GM12878 (cell line): Measurements from ENCODE around the gene HTR2B. TPM values are rescaled to one million over a fixed set of nuclear protein-coding genes. Genes with fewer than 3 reads are reported as not detected.

Source experiments
- ATAC-seq: fragments of 200-7000 bp; cut with Tn5 transposase; 3 replicates; pipeline ENCODE4 v1.9.1; 2020; ENCODE audit warnings: mild to moderate bottlenecking, moderate library complexity
- BruUV-seq: library from RNA; stranded (reverse); fragments of 400-500 nt; replicated peaks from 2 replicates; lab custom pipeline; 2021; lab: Mats Ljungman, UMichigan
- CTCF ChIA-PET: fragments of 300-600 bp; sonication (Branson Sonifier 250); formaldehyde crosslinking; extraction: SDS; loops from one replicate; lab custom pipeline; 2021; ENCODE audit warnings: inconsistent platforms; lab: Yijun Ruan, JAX
- POLR2A ChIA-PET: fragments of 350-600 bp; formaldehyde crosslinking; extraction: SDS; loops from one replicate; lab custom pipeline; 2021; ENCODE audit warnings: inconsistent platforms; lab: Charles Lee
- RAD21 ChIA-PET: fragments of 300-600 bp; sonication (Branson Sonifier 250); formaldehyde crosslinking; loops from one replicate; lab custom pipeline; 2023; ENCODE audit warnings: antibody characterized with exemption; ENCODE audit not compliant: unreplicated experiment; lab: Charles Lee
- SMC1A ChIA-PET: fragments of 300-600 bp; sonication (Branson Sonifier 250); formaldehyde crosslinking; loops from one replicate; lab custom pipeline; 2023; ENCODE audit not compliant: unreplicated experiment, uncharacterized antibody; lab: Charles Lee
- DNase-seq: peaks from one replicate; pipeline ENCODE4 v3.0.0-alpha.2; 2011; ENCODE audit warnings: low read depth, low spot score
- FAIRE-seq: peaks from 3 replicates; lab custom pipeline; 2011; peaks lifted over from hg19 to GRCh38; lab: Jason Lieb, UNC
- H2AFZ ChIP-seq: 2 replicates; pipeline ENCODE4 v1.6.0; 2011; ENCODE audit warnings: low read depth, low read length, control low read depth; ENCODE audit not compliant: control insufficient read depth
- H3K27ac ChIP-seq: 2 replicates; pipeline ENCODE4 v1.5.1; 2011; ENCODE audit warnings: control low read depth; ENCODE audit not compliant: control insufficient read depth, insufficient read depth
- H3K27me3 ChIP-seq, 2 experiments: replicated peaks in 1 of 2; 2 replicates each; pipeline versions ENCODE4 v1.6.0 to v1.6.1; 2011; ENCODE audit warnings: low read length in 1 of 2; ENCODE audit not compliant: control insufficient read depth in 2 of 2, insufficient read depth in 2 of 2
- H3K36me3 ChIP-seq, 2 experiments: 2 replicates each; pipeline ENCODE4 v1.5.1; 2011; ENCODE audit warnings: low read length in 1 of 2; ENCODE audit not compliant: control insufficient read depth in 2 of 2, insufficient read depth in 2 of 2
- H3K4me1 ChIP-seq: 2 replicates; pipeline ENCODE4 v1.6.1; 2011; ENCODE audit warnings: mild to moderate bottlenecking, low read length, moderate library complexity, mixed read lengths; ENCODE audit not compliant: control insufficient read depth, insufficient read depth
- H3K4me2 ChIP-seq: 2 replicates; pipeline ENCODE4 v1.6.0; 2011; ENCODE audit warnings: control low read depth; ENCODE audit not compliant: control insufficient read depth, insufficient read depth
- H3K4me3 ChIP-seq: fragments of 200-600 bp; sonication (generic); 2 replicates; pipeline ENCODE4 v1.5.1; 2016
- H3K79me2 ChIP-seq: 2 replicates; pipeline ENCODE4 v1.6.0; 2011; ENCODE audit warnings: low read length; ENCODE audit not compliant: control insufficient read depth, insufficient read depth
- H3K9ac ChIP-seq: 2 replicates; pipeline ENCODE4 v1.8.0; 2011; ENCODE audit warnings: low read length, control low read depth, mixed read lengths; ENCODE audit not compliant: control insufficient read depth, insufficient read depth
- H3K9me3 ChIP-seq: replicated peaks from 3 replicates; pipeline ENCODE4 v1.5.1; 2011; ENCODE audit warnings: mild to moderate bottlenecking, low read length; ENCODE audit not compliant: control insufficient read depth, insufficient read depth
- H4K20me1 ChIP-seq: 2 replicates; pipeline ENCODE4 v1.6.0; 2011; ENCODE audit not compliant: control insufficient read depth, insufficient read depth
- ZNF687 ChIP-seq: fragments of 450-650 bp; IDR thresholded peaks from 2 replicates; pipeline ENCODE4 v1.6.1; 2017; ENCODE audit warnings: mild to moderate bottlenecking, moderate library complexity
- WGBS: methylation state at CpG from one replicate; pipeline ENCODE4 v1.1.6; 2016; ENCODE audit warnings: low lambda C conversion rate; ENCODE audit not compliant: insufficient replicate concordance, insufficient coverage; ENCODE audit errors: missing lambda C conversion rate; 5-methylcytosine and 5-hydroxymethylcytosine counted together
- in situ Hi-C: fragments of 300-500 bp; cut with MboI; formaldehyde crosslinking; loops from 9 replicates; pipeline ENCODE4 v1.14.3; 2018; ENCODE audit warnings: mixed read lengths
- intact Hi-C: fragments of 100-400 bp; cut with micrococcal nuclease; formaldehyde crosslinking; loops from one replicate; pipeline ENCODE4 v1.14.2; 2022; ENCODE audit not compliant: unreplicated experiment
- polyA plus RNA-seq, 11 experiments: library from polyadenylated mRNA; depleted of rRNA in 4 of 11; unstranded in 6 of 11; stranded (reverse) in 5 of 11; fragments of >200 nt; fragmentation: Nextera tagmentation in 4 of 11; fragmentation: Illumina TruSeq in 1 of 11; extraction: Ambion mirVana in 4 of 11; extraction: Trizol in 1 of 11; gene quantifications; 1 replicate in 1 of 11; 2 replicates in 10 of 11; pipeline versions ENCODE4 v1.2.1 to v1.2.3, GENCODE V29; 2011 to 2016; ENCODE audit warnings: inconsistent platforms in 2 of 11, missing spikeins in 2 of 11, low read depth in 1 of 11
- total RNA-seq, 4 experiments: library from RNA; depleted of rRNA in 3 of 4; stranded (reverse); fragments of >200 nt in 3 of 4; fragmentation: Illumina TruSeq in 1 of 4; extraction: Trizol in 1 of 4; gene quantifications; 2 replicates each; pipeline versions ENCODE4 v1.2.1 to v1.2.3, GENCODE V29; 2013 to 2021

Gene HTR2B
- total and polyA plus RNA-seq, 10 of the 15 experiments (the other 5 are each of a cell fraction or from before 2014, with no cell fraction given) = 0.03 to 1.2 (median 0.15) TPM

- no peaks in the 10 kb centered on the region for H3K9me3 ChIP-seq
- in situ Hi-C loops (no loop called here), intact Hi-C loops (no loop called here)
- no peak overlapping the region for H2AFZ ChIP-seq
- H4K20me1 ChIP-seq = no peaks in the 10 kb centered on the region
- 100% methylated on average over 1 of the region's 1 CpG for WGBS
- H3K9ac ChIP-seq = no peak overlapping the region
- H3K4me2 ChIP-seq = no peak overlapping the region
- no peaks in the 10 kb centered on the region for H3K4me1 ChIP-seq
- ChIA-PET SMC1A (interaction anchor here (0.6 to 2.2 kb wide), 5 partner anchors 9 to 52 kb away, joined by 3 to 8 read pairs (median 3); no protein-coding TSS in a partner anchor), CTCF (interaction anchor here (0.7 kb wide), 1 partner anchor 31 kb away, joined by 3 read pairs; no protein-coding TSS in a partner anchor), RAD21 (no interaction called here), POLR2A (interaction anchor here (1.0 kb wide), 1 partner anchor 259 kb away, joined by 3 read pairs; no protein-coding TSS in a partner anchor)
- ATAC-seq (0 out of 3 replicates have a peak, but pooled peaks have one; percentile 29), DNase-seq (no peak), FAIRE-seq (no peak)
- BruUV-seq = no TSS peak
- peaks cover 0 to 6% of the 10 kb centered on the region in 2 experiments; a peak in 1 of 4 replicates for H3K36me3 ChIP-seq
- no peak overlapping the region for H3K27ac ChIP-seq
- no peaks in the 10 kb centered on the region for H3K27me3 ChIP-seq
- H3K4me3 ChIP-seq = no peak overlapping the region
- peaks cover 1% of the 10 kb centered on the region; the same call in 1 of the 2 replicates for H3K79me2 ChIP-seq
- TF ChIP-seq ZNF687 = no peak
These were observed 10.2 kb upstream of the HTR2B start for GRCh38 chr2:231134910-231135655.
